Endodermal cell (in vitro differentiated cells): Measurements from ENCODE around the gene DLL1. TPM values are rescaled to one million over a fixed set of nuclear protein-coding genes. Genes with fewer than 3 reads are reported as not detected.

Experiments
- DNase-seq: peaks from one replicate; pipeline ENCODE4 v3.0.0-alpha.2; 2017
- H3K27ac ChIP-seq: 2 replicates; pipeline ENCODE4 v1.5.1; 2013; ENCODE audit warnings: mild to moderate bottlenecking, low read depth, low read length, moderate library complexity
- H3K27me3 ChIP-seq: 2 replicates; pipeline ENCODE4 v1.6.1; 2013; ENCODE audit warnings: mild to moderate bottlenecking, low read length, moderate library complexity; ENCODE audit not compliant: insufficient read depth, control insufficient read depth, poor library complexity, severe bottlenecking
- H3K36me3 ChIP-seq: 2 replicates; pipeline ENCODE4 v1.7.0; 2013; ENCODE audit warnings: mild to moderate bottlenecking, low read length, moderate library complexity; ENCODE audit not compliant: control insufficient read depth, insufficient read depth
- H3K4me1 ChIP-seq: one replicate; pipeline ENCODE4 v1.7.0; 2013; ENCODE audit warnings: low read length; ENCODE audit not compliant: control insufficient read depth, insufficient read depth
- H3K4me3 ChIP-seq: 2 replicates; pipeline ENCODE4 v1.5.1; 2013; ENCODE audit warnings: mild to moderate bottlenecking, low read length, moderate library complexity
- H3K9ac ChIP-seq: 2 replicates; pipeline ENCODE4 v1.6.1; 2013; ENCODE audit warnings: mild to moderate bottlenecking, low read length, moderate library complexity; ENCODE audit not compliant: poor library complexity, severe bottlenecking; ENCODE audit errors: extremely low read depth
- H3K9me3 ChIP-seq: 2 replicates; pipeline ENCODE4 v1.6.1; 2013; ENCODE audit warnings: mild to moderate bottlenecking, low read length, moderate library complexity; ENCODE audit not compliant: control insufficient read depth
- H3K27ac Mint-ChIP-seq: 2 replicates; pipeline ENCODE4 v1.8.0; 2020; ENCODE audit warnings: mixed read lengths
- H3K27me3 Mint-ChIP-seq: 2 replicates; pipeline ENCODE4 v1.8.0; 2021; ENCODE audit warnings: mild to moderate bottlenecking, mixed read lengths; ENCODE audit not compliant: insufficient read depth
- H3K36me3 Mint-ChIP-seq: 2 replicates; pipeline ENCODE4 v1.8.0; 2020; ENCODE audit warnings: low read depth, mixed read lengths
- H3K4me1 Mint-ChIP-seq: 2 replicates; pipeline ENCODE4 v1.8.0; 2020; ENCODE audit warnings: mixed read lengths
- H3K4me3 Mint-ChIP-seq: 2 replicates; pipeline ENCODE4 v1.8.0; 2020; ENCODE audit warnings: mild to moderate bottlenecking, moderate library complexity, mixed read lengths
- H3K9me3 Mint-ChIP-seq: 2 replicates; pipeline ENCODE4 v1.8.0; 2020; ENCODE audit warnings: mild to moderate bottlenecking, mixed read lengths
- CTCF ChIP-seq: fragments of 200-600 bp; sonication (generic); conservative IDR thresholded peaks from 2 replicates; pipeline ENCODE4 v1.5.0; 2021; ENCODE audit warnings: antibody characterized with exemption, mild to moderate bottlenecking
- WGBS, 2 experiments: methylation state at CpG; one replicate each; pipeline versions ENCODE4 v1.1.5 to v1.1.7; 2013; ENCODE audit warnings: missing lambda C conversion rate in 2 of 2, mixed read lengths in 1 of 2; ENCODE audit not compliant: insufficient coverage in 1 of 2, insufficient read length in 1 of 2; 5-methylcytosine and 5-hydroxymethylcytosine counted together
- total RNA-seq, 2 donors: library from RNA; stranded (reverse); fragmentation: NEBNext Ultra II Directional in 1 of 2; extraction: Animal tissue kit (Norgen Biotek cat#: 25700) in 1 of 2; gene quantifications; 2 replicates in 1 of 2; 3 replicates in 1 of 2; pipeline ENCODE4 v1.2.1, GENCODE V29; 2021

The DLL1 gene
- total RNA-seq, 2 donors from 2014 or later = 3.1 to 3.6 TPM

GRCh38 chr6:170280689-170281045 lies 10.2 kb downstream of the DLL1 start:
- Histone ChIP-seq H3K4me3 (no peak overlapping the region), H3K27ac (no peak overlapping the region), H3K9ac (no peak overlapping the region), H3K36me3 (no peaks in the 10 kb centered on the region), H3K9me3 (no peaks in the 10 kb centered on the region), H3K4me1 (peaks cover 1% of the 10 kb centered on the region), H3K27me3 (peaks cover 13% of the 10 kb centered on the region)
- Mint-ChIP-seq H3K4me3 (no peak overlapping the region), H3K9me3 (no peaks in the 10 kb centered on the region), H3K27ac (no peak overlapping the region), H3K36me3 (peaks cover 4% of the 10 kb centered on the region), H3K27me3 (peaks cover 16% of the 10 kb centered on the region), H3K4me1 (peaks cover 5% of the 10 kb centered on the region)
- no peak for TF ChIP-seq CTCF
- 90 to 96% methylated on average over 17 to 23 of the region's 23 CpGs for WGBS, 2 experiments
- no peak for DNase-seq

- WGBS, 2 experiments = 88 to 91% methylated on average over 36 of the region's 36 CpGs
- Histone ChIP-seq H3K36me3 (no peaks in the 10 kb centered on the region), H3K4me1 (no peaks in the 10 kb centered on the region), H3K27me3 (peaks cover 8% of the 10 kb centered on the region), H3K9ac (no peak overlapping the region), H3K9me3 (no peaks in the 10 kb centered on the region), H3K4me3 (no peak overlapping the region), H3K27ac (no peak overlapping the region)
- Mint-ChIP-seq H3K9me3 (no peaks in the 10 kb centered on the region), H3K36me3 (peaks cover 4% of the 10 kb centered on the region), H3K27me3 (peaks cover 16% of the 10 kb centered on the region), H3K27ac (no peak overlapping the region), H3K4me1 (peaks cover 5% of the 10 kb centered on the region), H3K4me3 (no peak overlapping the region)
- no peak for TF ChIP-seq CTCF
- peak; percentile 45 for DNase-seq
Measured at GRCh38 chr6:170279977-170280688, 10.7 kb downstream of the DLL1 start.

GRCh38 chr6:170279426-170279825 lies 11.5 kb downstream of the DLL1 start:
- no peak overlapping the region for H3K9ac ChIP-seq
- H3K36me3 Mint-ChIP-seq = peaks cover 4% of the 10 kb centered on the region
- peaks cover 15% of the 10 kb centered on the region for H3K27me3 Mint-ChIP-seq
- peaks cover 5% of the 10 kb centered on the region for H3K4me1 Mint-ChIP-seq
- no peak for DNase-seq
- H3K9me3 ChIP-seq = no peaks in the 10 kb centered on the region
- no peak overlapping the region for H3K4me3 Mint-ChIP-seq
- no peak overlapping the region for H3K27ac ChIP-seq
- TF ChIP-seq CTCF = no peak
- 93% methylated on average over 7 to 8 of the region's 8 CpGs for WGBS, 2 experiments
- H3K27me3 ChIP-seq = peaks cover under 1% of the 10 kb centered on the region
- H3K4me1 ChIP-seq = no peaks in the 10 kb centered on the region
- no peak overlapping the region for H3K4me3 ChIP-seq
- H3K36me3 ChIP-seq = no peaks in the 10 kb centered on the region
- no peaks in the 10 kb centered on the region for H3K9me3 Mint-ChIP-seq
- H3K27ac Mint-ChIP-seq = no peak overlapping the region
